ENCODE results near the gene AP5B1. TPM values are rescaled to one million over a fixed set of nuclear protein-coding genes. Genes with fewer than 3 reads are reported as not detected.
A peak's percentile ranks its signal among the peaks of the same experiment; 100 is the strongest.

Gene AP5B1
- total RNA-seq, 1 experiment from 2014 or later: 9.4 TPM

DNA sequence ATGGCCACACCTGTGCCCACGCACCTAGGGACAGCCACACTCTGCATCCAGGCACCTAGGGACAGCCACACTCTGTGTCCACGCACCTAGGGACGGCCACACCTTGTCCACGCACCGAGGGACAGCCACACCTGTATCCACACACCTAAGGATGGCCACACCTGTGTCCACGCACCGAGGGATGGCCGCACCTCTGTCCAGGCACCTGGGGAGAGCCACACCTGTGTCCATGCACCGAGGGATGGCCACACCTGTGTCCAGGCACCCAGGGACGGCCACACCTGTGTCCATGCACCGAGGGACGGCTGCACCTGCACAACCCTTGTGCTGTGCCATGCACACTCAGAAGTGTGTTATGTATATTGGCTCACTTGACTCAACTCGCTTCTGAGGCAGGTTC is 16.9 kb upstream of the AP5B1 start:
- Histone ChIP-seq H3K79me2 (ENCODE audit: insufficient read depth, low read length) (no peaks in the 10 kb centered on the region), H3K56ac (ENCODE audit: insufficient read length, low read depth, low read length) (no peak overlapping the region), H3K14ac (ENCODE audit: insufficient read depth, low read length) (peak overlapping the region; percentile 11; the same call in 1 of the 2 replicates), H3K9ac (ENCODE audit: extremely low read depth, insufficient read length, low read length) (no peak overlapping the region), H2BK12ac (ENCODE audit: insufficient read length, low read depth, low read length) (no peak overlapping the region), H3T11ph (ENCODE audit: low read length) (no peak overlapping the region), H3K4me2 (ENCODE audit: insufficient read depth, insufficient read length, low read length) (no peak overlapping the region), H3K4ac (ENCODE audit: low read depth, low read length) (no peak overlapping the region), H2BK5ac (ENCODE audit: insufficient read length, low read length) (no peak overlapping the region), H4K8ac (replicated peaks; ENCODE audit: insufficient read length, low read depth, low read length) (no peak overlapping the region), H2BK20ac (ENCODE audit: low read depth, low read length, poor library complexity, severe bottlenecking) (no peak overlapping the region), H3K79me1 (ENCODE audit: insufficient read depth, low read depth, low read length, poor library complexity, severe bottlenecking) (no peaks in the 10 kb centered on the region), H3K23ac (ENCODE audit: insufficient read length, low read depth, low read length) (no peak overlapping the region), H3K23me2 (ENCODE audit: insufficient read length, low read depth, low read length, poor library complexity, severe bottlenecking) (no peaks in the 10 kb centered on the region), H2BK15ac (ENCODE audit: low read depth, low read length) (no peak overlapping the region), H3K27ac (ENCODE audit: insufficient read length, low read depth, low read length) (no peak overlapping the region), H4K20me1 (ENCODE audit: control insufficient read depth, insufficient read depth, insufficient read length) (no peaks in the 10 kb centered on the region), H4K5ac (ENCODE audit: insufficient read length, low read depth, low read length) (no peak overlapping the region), H3K4me1 (ENCODE audit: insufficient read depth, low read length) (no peaks in the 10 kb centered on the region), H3K9me3 (ENCODE audit: control insufficient read depth, low read depth, low read length) (no peaks in the 10 kb centered on the region), H2BK120ac (ENCODE audit: low read depth, low read length, poor library complexity, severe bottlenecking) (no peak overlapping the region), H3K27me3 (ENCODE audit: insufficient read depth, low read length) (no peaks in the 10 kb centered on the region), H3K18ac (ENCODE audit: insufficient read length, low read depth, low read length) (no peak overlapping the region), H2AFZ (ENCODE audit: low read length) (no peak overlapping the region), H4K91ac (ENCODE audit: insufficient read length, low read depth, low read length) (no peak overlapping the region), H2AK5ac (ENCODE audit: insufficient read length, low read length) (no peak overlapping the region)
- Mint-ChIP-seq H3K27me3 (ENCODE audit: low read depth) (peaks cover under 1% of the 10 kb centered on the region), H3K9me3 (no peaks in the 10 kb centered on the region), H3K36me3 (ENCODE audit: insufficient read depth in 1 of 3, low read depth in 3 of 3) (peaks cover 0 to 6% (median 0%) of the 10 kb centered on the region in 3 experiments; a peak in 1 of 7 replicates), H3K27ac (no peak overlapping the region), H3K4me1 (peaks cover 25 to 36% of the 10 kb centered on the region in 2 experiments), H3K4me3 (no peak overlapping the region)
- WGBS (ENCODE audit: extremely low coverage, insufficient read length, low lambda C conversion rate): no CpG with 5 or more reads among the region's 13 CpGs
- TF ChIP-seq CTCF (conservative IDR thresholded peaks at IDR 0.05): no peak
- no peak for DNase-seq
